Heart left ventricle (tissue), 13 donors: ENCODE data around the gene LARP1.

Experiments used
- CTCF ChIP-seq, 12 donors: fragments of 200-600 bp; sonication (generic) in 4 of 12; IDR thresholded peaks; one replicate each; pipeline versions ENCODE4 v1.5.0 to v1.8.0; 2018 to 2022; ENCODE audit warnings: antibody characterized with exemption in 12 of 12, mild to moderate bottlenecking in 5 of 12
- POLR2A ChIP-seq, 2 donors: fragments of 450-650 bp; IDR thresholded peaks; one replicate each; pipeline ENCODE4 v1.6.1; 2017; ENCODE audit warnings: antibody characterized with exemption in 2 of 2, mild to moderate bottlenecking in 2 of 2, moderate library complexity in 2 of 2
- donor health status: ischemic (EF 13 %, LVEDD 7.1; RV severe dilation, severe dysfunction).
- donor health status: DM: no; HTN: yes; CAD: no.
- donor health status: DM: no; HTN: no; CAD: no.
- donor health status: ischemic (EF 25% LVEDD 6.9; RV normal size, moderate dysfunction).
- donor health status: ischemic (EF 25% LVEDD 5.7; RV mildly dilated, moderate dysfunction).
- donor health status: ischemic (EF 35%, LVEDD 5.7; RV mildly dilated, moderate dysfunction).
- donor health status: nonischemic (EF 11% LVEDD 7.7; RV severe dilation, severe dysfunction).
- donor health status: DM: yes; HTN: yes; CAD: no.
- donor health status: PGD.
- donor health status: ischemic (EF 29% LVEDD 5.4; RV normal size, mild dysfunction).
- donor health status: nonischemic (EF 23%, LVEDD 6.1; RV moderate dilation, normal function).

DNA sequence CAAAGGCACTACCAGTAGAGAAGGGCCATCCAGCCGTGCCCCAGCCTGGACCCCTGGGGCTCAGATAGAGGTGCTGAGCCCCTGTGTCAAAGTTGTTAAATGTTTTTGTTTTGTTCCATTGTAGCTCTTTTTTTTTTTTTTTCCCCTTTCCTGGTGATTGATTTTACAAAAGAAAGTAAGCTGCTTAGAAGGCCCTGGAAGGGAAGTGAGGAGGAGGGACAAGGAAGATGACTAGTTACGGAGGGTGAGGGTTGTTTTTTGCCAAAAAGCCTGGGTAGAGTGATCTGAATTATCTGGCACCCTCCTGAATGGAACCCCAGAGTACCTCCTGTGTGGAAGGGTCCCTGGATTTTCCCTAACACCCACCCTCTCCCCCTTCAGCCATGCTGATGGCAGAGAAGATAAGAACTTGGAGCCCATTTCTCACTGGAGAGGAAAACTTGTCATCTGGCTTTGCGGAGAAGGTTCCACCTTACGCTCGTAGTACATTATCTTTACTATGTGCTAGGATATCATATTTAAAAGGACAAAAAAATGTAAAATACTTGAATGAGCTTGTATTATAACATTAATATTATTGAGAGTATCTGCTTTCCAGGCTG is 61.8 kb downstream of the LARP1 start:
- no peak for TF ChIP-seq POLR2A (IDR thresholded peaks at IDR 0.05)
- TF ChIP-seq CTCF (IDR thresholded peaks at IDR 0.05) = no peak
